A673 (cell line): Measurements from ENCODE around the gene BCL2L2.

ENCODE experiments used
- EZH2 ChIP-seq: fragments of 200-600 bp; sonication (generic); IDR thresholded peaks from 2 replicates; pipeline ENCODE4 v1.6.1; 2017; ENCODE audit warnings: borderline replicate concordance, low read depth, mild to moderate bottlenecking, mixed read lengths, antibody characterized with exemption, low read length; ENCODE audit not compliant: poor library complexity, severe bottlenecking
- TF ChIP-seq, protein P1 (sequence below): fragments of 300-800, 200-600 bp; sonication (generic); conservative IDR thresholded peaks from 2 replicates; pipeline ENCODE4 v1.5.1; 2017; ENCODE audit warnings: low read depth, mild to moderate bottlenecking, antibody characterized with exemption, low read length, moderate library complexity, mixed read lengths

DNA sequence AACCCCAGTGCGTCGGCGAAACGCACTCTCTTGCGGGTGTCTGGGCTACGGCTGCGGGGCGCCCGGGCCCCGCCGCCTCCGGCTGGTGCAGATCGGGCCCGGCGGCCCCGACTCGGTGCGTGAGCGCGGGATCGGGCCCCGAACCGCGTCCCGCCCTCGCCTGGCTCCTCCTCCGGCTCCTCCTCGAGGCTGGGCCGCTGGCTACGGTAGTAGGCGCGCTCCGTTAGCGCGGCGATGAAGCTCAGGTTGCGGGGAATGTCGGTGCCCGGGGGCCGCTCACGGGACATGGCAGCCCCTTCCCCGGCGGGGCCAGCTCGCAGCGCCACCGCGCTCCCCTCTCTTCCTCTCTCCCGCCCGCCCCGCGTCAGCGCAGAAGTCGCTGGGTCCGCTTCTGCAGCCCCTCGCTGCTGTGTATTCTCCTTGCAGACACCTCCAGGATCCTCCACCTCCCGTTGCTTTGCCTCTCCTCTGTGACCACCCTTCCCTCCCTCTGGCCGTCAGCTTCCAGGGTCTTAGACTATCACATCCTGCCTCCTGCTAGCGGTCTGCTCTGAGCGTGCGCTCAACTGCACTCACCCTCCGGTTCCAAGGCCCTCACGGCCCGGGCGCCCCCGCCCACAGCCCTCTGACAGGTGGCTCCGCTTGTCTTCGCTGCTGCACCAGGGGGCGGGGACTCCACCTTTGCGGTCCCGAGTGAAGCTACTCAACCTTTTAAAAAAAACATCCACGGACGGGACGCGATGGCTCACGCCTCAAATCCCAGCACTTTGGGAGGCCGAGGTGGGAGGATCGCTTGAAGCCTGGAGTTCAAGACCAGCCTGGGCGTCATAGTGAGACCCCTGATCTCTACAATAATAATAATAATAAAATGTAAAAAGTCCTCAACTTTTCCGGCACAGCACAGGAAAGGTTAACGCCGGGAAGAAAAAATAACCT is 4.1 kb upstream of the BCL2L2 start, which contains the start of gene PPP1R3E:
- TF ChIP-seq, protein P1, sequence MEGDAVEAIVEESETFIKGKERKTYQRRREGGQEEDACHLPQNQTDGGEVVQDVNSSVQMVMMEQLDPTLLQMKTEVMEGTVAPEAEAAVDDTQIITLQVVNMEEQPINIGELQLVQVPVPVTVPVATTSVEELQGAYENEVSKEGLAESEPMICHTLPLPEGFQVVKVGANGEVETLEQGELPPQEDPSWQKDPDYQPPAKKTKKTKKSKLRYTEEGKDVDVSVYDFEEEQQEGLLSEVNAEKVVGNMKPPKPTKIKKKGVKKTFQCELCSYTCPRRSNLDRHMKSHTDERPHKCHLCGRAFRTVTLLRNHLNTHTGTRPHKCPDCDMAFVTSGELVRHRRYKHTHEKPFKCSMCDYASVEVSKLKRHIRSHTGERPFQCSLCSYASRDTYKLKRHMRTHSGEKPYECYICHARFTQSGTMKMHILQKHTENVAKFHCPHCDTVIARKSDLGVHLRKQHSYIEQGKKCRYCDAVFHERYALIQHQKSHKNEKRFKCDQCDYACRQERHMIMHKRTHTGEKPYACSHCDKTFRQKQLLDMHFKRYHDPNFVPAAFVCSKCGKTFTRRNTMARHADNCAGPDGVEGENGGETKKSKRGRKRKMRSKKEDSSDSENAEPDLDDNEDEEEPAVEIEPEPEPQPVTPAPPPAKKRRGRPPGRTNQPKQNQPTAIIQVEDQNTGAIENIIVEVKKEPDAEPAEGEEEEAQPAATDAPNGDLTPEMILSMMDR, result no peak
- TF ChIP-seq EZH2, result no peak
